ENCODE data around the gene RIMKLA.

The RIMKLA gene, protein sequence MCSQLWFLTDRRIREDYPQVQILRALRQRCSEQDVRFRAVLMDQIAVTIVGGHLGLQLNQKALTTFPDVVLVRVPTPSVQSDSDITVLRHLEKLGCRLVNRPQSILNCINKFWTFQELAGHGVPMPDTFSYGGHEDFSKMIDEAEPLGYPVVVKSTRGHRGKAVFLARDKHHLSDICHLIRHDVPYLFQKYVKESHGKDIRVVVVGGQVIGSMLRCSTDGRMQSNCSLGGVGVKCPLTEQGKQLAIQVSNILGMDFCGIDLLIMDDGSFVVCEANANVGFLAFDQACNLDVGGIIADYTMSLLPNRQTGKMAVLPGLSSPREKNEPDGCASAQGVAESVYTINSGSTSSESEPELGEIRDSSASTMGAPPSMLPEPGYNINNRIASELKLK

DNA sequence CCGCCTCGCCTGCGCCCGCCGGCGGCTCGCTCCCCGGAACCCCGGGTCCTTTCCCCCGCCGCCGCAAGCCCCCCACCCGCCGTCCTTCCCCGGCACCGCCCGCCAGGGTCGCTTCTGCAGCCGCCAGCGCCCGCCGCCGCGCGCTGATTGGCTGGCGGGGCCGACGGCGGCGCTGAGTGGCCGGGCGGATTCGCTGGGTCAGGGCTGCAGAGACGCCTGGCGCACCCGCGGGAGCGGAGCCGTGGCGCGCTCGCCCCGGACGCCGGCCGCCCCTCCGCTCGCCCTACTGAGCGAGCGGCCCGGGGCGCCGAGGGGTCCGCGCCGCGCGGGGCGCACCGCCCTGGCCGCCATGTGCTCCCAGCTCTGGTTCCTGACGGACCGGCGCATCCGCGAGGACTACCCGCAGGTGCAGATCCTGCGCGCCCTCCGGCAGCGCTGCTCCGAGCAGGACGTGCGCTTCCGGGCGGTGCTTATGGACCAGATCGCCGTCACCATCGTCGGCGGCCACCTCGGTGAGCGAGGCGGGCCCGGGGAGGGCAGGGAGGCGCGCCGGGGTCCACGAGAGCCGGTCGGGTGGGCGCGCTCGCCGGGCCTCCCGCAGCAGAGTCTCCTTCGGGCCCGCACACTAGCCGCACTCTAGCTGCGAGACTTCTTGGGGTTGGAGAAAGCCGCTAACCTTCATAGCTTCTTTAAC, at the start of gene RIMKLA:
RIMKLA (plus strand) TSS at position 207 of the 694 bp plus-strand sequence; CDS start at position 350, 143 bp downstream.
- peak; percentile 40 to 44 for DNase-seq (ENCODE audit: low read depth in 2 of 2)

DNA sequence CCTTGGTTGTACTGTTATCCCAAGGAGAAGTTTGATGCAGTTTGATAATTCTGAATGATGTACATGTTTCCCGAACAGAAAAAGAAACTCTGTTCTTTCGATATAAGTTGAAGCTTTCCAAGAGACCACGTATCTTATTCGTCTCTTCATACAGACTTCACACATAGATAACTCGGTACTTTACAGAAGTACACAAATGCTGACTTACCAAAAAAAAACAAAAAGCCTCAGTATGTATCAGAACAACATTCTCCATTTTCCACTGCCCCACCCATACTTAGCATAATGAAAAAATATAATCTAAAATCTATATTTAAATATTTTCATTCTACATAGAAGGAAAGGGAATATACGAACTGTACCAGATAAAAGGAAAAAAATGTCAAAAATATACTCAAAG, 47.7 kb upstream of the RIMKLA start:
- DNase-seq (ENCODE audit: low read depth in 2 of 2), result no peak

DNA sequence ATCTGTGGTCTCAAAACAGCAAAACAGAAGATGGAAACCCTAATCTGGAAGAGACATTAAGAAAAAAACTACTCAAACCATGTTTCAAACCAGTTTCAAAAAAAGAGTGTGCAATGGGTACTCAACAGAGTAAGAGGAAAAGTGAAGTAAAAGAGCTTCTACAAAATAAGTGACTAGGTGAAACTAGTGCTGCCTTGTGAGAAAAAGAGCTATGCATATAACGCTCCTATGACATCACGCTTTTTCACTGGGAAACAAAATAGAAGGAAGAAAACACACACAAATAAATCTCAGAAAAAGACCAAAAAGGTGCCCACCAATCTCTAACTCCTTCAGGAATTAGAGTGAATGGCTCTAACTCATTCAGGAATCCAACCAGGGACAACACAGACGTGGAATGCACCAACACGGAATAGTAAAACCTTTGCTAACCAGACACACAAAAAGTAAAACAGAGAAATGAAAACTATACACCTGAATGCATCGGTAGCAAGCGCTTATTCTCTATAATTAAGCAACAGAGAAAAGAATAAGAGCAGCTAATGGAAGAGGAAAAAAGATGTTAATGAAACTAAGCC, 46.8 kb upstream of the RIMKLA start:
- no peak for DNase-seq (ENCODE audit: low read depth in 2 of 2)

DNA sequence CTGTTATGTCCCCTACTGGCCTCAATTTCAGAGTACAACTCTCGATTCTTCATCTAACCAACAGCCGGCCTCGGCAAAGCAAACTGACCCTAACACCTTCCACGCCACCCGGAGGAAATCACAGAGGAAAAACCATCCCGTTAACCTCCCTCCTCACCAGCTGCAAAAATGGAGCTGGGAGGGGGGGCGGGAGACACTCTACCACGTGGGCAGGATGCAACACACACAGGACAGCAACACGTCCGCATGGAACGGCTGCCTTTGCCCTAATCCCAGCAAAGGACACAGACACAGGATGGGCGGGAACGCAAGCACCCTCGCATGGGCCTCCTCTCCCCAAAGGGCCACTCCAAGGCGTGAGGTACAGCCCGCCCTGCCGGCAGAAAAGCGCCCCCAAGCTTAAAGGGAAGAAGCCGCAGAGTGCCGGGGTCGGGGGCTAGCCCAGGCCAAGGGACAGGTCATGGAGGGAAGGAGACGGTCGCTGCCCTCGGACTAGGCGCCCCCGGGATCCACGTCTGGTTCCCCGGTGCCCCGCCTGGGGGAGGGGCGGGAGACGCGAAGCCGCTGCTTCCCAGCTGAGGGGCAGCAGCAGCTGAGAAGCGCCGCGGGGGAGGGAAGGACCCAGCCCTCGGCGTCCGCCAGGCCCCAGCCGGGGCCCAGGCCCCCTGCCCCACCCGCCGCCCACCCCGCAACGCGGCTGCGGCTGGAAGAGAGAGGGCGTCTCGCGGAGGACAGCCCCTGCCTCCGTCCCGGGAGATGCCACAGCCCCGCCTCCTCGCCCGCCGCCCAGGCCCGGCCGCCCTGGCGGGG, 46.1 kb upstream of the RIMKLA start:
- peak; percentile 10 to 31 for DNase-seq (ENCODE audit: low read depth in 2 of 2)

DNA sequence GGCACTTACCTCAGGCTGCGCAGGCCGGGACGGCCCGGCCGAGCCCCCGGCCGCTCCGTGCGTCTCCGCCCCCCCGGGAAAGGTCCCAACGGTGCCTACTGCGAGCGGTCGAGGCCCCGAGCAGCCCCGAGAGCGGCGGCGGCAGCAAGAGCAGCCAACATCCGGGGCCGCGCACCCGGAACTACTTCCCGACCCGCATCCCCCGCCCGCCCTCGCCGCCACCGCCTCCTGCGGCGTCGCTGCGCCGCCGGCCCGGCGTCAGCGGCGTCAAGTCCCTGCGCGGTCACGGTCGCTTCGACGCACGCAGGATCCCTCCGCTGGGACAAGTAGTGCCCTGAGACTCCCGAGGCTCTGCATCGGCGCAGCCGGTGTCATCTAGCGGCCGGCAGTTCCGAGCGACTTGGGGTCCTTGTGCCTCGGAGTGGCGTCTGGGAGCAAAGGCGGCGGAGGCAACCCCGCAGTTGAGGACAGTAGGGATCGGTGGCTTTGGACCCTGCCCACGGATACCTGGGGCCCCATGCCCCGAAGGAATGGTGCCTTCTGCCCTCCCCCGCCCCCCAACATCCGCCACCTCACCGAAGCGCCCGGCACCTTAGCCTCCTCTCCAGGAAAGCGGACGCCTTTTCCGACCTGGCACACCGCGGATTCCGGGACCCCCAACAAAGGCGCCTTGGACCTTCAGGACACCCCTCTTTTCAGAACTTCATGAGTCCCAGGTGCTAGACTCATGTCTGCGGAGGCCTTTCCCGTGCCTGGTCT, 45.4 kb upstream of the RIMKLA start, which contains the start of gene FOXJ3:
FOXJ3 (minus strand) TSS at position 186 of the 759 bp plus-strand sequence. CDS start 24,142 bp downstream, outside the sequence.
- DNase-seq (ENCODE audit: low read depth in 2 of 2), result peak; percentile 89 to 90

DNA sequence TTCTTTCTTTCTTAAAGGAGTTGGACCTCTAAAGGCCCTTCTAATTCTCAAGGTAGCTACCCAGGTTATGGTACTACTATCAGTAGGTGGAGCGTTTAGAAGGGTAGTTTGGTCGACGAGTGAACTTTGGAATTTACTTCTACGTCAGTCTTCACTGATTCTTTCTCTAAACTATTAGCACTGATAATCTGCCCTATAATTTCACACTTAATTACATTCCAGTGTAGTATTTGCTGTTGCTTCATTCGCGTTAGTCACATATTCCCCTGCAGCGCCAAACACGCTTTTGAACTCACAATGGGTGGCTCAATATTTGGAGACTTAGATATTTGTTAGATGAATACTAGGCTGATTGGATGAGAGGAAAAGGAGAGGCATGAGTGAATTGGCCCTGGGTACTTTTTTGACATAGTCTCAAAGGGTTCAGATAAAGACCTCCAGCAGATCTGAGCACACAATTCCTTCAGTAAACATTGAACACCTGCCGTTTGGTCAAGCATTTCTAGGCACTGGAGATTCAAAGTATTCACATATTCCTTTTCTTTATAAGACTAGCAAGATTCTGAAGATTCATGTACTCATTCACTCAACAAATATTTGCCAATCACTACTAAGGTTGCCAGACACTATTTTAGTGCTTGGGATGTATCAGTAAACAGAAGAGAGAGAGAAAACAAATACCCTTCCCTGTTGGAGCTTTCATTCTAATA, 44.6 kb upstream of the RIMKLA start:
- DNase-seq (ENCODE audit: low read depth in 2 of 2), result no peak

DNA sequence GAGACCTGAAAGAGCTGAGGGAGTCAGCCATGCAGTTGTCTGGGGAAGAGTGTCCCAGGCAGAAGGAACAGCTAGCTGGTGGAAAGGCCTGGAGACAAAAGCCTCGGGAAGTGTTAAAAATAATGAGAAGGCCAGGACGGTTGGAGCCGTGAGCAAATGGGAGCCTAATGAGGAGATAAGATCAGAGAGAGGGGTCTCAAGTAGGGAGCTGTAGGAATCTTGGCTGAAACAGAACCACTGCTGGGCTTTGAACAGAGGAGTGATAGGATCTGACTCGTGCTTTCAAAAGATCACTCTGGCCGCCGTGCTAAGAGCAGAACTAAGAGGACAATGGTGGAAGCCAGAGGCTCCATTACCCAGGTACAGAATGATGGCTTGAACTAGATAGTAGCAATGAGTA, 43.6 kb upstream of the RIMKLA start:
- DNase-seq (ENCODE audit: low read depth in 2 of 2), result no peak

DNA sequence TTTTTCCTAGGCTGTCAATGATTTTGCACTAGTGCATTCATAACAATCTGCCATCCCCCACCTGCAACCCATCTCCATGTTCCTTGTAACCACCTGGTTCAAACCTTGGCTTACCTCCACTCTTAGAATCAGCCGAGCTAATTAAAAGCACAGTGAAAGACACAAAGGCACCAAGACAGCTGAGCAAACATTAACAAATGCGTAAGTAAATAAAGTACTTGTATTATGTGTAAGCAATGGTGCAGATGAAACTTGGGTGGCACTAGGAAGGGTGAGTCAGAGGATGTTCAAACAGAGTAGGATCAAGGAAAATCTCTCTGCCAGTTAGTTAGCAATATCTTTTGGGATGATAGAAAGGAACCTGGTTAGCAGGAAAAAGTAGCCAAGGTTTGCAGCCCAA, 40.5 kb upstream of the RIMKLA start:
- DNase-seq (ENCODE audit: low read depth in 2 of 2), result no peak

DNA sequence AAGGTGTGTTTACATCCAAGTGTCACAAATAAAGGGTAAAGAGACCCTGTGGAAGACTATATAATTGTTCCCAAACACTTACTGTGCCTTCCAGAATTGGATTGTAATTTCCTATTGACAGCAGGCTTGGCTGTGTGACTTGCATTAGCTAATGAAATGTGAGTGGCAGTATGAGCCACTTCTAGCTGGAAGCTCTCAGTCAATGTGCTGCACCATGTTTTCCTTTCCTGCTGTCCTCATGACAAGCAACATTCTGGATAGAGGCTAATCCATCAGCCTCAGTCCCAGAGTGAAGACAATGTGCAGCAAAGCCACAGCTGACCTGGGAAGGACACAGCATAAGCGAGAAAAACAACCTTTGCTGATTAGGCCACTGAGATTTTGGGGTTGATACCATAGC, 39.7 kb upstream of the RIMKLA start:
- no peak for DNase-seq (ENCODE audit: low read depth in 2 of 2)

DNA sequence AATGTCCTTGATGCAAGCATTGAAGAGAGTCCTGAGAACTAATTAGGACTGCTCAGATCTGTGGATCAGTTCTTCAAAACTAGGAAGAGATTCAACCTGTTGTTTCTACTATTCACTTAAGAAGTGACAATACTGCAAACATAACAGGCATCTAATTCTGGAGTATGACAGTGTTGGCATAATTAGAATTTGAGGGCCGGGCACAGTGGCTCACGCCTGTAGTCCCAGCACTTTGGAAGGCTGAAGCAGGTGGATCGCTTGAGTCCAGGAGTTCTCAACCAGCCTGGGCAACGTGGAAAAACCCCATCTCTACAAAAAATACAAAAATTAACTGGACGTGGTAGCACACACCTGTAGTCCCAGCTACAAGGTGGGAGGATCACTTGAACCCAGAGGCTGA, 37.5 kb upstream of the RIMKLA start:
- DNase-seq (ENCODE audit: low read depth in 2 of 2), result no peak

DNA sequence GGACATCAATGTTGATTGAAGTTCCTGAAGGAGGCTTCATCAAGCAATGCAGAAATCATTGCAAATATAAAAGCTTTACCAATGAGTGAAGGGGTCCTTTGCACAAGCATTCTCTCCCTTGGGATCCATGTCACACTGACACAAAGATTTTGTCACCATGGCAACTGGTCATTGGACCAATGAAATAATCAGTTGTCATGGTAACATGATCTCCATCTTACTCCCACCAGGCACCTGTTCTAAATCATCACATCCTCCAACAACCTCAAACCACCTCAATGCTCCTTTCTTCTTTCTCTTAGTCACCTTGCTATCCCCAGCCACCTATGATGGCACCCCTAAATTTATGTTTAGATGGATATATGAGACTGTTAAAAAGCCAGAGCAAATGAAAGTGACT, 32.1 kb upstream of the RIMKLA start:
- DNase-seq (ENCODE audit: low read depth in 2 of 2), result no peak

DNA sequence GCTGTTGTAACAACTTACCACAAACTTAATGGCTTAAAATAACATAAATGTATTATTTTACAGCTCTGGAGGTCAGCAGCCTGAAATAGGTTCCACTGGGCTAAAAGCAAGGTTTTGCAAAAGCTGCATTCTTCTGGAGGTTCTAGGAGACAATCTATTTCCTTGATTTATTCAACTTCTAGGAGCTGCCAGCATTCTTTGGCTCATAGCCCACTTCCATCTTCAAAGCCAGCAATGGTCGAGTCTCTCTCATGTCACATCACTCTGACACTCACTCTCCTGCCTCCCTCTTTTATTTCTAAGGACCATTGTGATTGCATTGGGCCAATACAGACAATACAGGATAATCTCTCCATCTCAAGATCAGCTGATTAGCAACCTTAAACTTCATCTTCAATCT, 30.5 kb upstream of the RIMKLA start:
- DNase-seq (ENCODE audit: low read depth in 2 of 2), result no peak

DNA sequence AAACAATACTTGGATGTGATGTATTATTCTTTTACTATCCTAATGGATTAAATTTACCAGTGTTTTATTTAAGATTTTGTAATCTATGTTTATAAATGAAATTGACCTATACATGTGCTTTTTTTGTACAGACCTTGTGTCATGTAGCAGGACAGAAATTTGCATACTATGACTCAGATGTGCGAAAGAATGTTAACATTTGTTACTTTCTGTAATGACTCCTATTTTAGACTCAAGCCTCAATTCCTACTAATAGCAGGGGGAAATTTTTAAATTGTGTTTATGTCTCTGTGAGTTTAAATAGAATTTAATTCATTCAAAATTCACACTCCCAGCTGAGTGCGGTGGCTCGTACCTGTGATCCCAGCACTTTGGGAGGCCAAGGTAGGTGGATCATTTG, 21.8 kb upstream of the RIMKLA start:
- no peak for DNase-seq (ENCODE audit: low read depth in 2 of 2)

DNA sequence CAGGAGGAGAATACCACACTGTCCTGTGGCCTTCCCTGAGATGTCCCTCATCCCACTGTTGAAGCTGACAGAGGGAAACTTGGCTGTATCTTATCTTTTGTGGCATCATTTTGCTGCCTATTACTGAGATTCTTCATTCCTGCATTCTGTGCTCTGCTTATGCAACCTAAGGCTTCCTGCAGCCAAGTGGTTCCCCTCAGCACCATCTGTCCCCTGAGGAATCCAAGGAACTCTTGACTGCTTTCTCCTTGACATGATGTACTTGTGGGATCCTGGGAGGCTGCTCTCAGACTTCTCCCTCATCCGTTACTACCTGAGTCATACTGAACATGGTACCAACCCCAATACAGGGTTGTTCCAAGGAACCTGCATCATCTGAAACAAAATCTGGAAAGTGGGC, 21.1 kb upstream of the RIMKLA start:
- no peak for DNase-seq (ENCODE audit: low read depth in 2 of 2)

DNA sequence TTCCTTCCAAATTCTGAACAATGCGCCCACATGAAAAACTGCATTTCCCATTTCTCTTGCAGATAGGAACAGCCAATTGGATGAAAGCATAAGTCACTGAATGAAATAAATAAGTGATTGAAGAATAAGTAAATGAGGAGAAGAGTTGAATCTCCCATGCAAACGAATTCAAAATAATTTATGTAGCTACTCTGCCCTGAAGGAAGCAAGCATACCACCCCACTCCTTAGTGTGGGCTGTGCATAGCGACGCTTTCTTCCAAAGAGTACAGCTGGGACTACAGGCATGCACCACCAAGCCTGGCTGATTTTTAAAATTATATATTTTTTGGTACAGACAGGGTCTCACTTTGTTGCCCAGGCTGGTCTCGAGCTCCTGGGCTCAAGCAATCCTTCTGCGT, 16.5 kb upstream of the RIMKLA start:
- no peak for DNase-seq (ENCODE audit: low read depth in 2 of 2)

DNA sequence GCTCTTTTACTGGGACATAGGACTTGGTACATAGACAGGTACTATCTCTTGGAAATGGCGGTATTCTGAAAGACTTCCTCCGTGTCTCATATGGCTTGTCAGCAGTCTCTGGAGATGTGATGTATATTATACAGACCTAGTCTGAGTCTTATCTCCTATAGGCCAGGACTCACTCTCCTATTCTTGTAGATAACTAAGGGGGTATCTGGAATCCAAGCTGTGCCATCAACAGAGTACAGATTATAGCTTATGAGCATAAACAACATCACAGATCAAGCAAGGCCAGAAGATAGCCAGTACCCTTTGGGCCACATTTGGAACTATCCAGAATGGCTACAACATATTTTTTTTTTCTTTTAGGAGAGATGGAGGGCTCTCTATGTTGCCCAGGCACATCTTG, 16.1 kb upstream of the RIMKLA start:
- DNase-seq (ENCODE audit: low read depth in 2 of 2), result no peak

DNA sequence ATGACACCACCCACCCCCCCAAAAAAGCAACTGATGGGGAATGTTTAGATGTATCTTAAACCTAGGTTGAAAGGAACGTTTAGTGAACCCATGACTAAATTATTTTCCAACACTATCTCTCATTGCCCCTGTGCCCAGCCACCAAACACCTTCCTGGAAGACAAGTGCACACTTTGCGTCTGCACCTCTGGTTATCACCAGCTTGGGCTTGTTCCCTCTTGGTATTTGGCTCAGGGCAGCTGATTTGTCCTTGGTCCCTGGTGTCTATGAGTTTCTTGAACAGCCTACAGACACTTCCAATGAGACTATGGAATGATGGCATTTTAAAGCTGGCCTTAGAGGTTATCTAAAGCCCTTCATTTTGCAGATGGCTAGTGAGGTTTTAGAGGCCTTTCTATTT, 15.5 kb upstream of the RIMKLA start:
- DNase-seq (ENCODE audit: low read depth in 2 of 2), result no peak

DNA sequence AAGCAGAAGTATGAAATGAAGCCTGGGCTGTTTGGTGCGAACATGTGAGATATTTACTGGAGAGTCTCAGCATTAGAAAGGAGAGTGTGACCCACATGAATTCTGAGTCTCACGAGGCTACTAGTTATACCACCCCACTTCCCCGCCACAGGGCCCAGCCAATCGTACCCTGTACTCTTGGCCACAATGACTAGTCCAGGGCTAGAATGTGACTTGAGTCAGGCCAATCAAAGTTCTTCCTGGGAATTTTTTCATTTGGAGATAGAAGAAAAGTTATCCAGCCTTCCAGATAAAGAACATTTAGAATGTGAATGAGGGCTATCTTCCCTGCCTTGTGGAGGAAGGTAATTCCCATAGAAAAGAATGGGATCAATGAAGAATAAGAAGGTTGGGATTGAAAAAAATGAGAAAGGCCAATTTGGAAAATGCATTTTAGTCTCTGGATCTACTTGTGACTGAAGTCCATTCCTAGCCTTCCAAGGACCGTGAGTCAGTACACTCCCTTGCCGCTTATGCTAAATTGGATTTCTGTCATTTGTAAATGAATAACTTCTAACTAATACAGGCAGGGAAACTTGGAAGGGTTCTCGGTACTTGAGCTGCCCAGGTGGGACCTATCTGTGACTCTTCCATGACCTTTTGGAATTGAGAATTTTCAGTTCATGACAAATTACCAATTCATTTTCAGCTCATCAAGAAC, 12.3 kb upstream of the RIMKLA start:
- no peak for DNase-seq (ENCODE audit: low read depth in 2 of 2)

DNA sequence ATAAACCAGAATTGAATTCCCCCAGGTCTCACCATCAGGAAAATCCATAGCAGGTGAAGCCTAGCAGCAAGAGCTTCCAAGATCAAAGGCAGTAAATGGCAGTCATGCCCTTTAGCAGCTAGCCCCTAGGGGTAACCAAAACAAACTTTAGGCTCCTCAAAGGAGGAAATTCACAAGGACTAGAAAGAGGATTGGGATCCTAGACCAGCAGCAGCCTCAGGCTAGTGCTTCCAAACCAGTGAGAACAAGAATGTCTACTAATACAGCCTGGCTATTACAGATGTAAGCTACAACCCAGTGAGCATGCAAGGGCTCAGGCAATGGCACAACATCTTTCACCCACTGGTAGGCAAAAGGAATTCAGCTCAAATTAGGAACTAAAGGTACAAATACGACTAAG, 11.1 kb upstream of the RIMKLA start:
- no peak for DNase-seq (ENCODE audit: low read depth in 2 of 2)

Measured in stimulated activated CD8-positive, alpha-beta memory T cell treated with anti-CD3 and anti-CD28 coated beads, Interleukin-2, amount 100 ng/mL, for 48 hours (primary cell).